ENCODE measurements around the gene SDC4.

DNA sequence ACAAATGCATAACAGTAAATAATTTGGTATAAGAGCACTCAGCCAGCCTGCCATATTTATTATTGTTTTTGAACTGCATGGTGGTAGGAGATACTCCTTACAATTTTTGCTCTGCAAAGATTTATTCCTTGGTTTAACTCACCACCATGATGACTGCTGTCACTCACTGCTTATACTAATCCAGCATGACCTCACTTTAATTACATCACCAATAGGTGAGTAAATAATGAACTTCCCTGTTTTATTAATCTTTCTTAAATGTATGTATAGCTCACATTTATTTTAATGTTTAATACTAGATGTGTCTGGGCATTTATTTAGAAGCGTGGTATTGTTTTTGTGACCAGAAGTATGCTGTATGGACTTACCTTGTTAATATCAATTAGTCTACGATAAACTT is 42.7 kb upstream of the SDC4 start:
- TF ChIP-seq, protein P1, sequence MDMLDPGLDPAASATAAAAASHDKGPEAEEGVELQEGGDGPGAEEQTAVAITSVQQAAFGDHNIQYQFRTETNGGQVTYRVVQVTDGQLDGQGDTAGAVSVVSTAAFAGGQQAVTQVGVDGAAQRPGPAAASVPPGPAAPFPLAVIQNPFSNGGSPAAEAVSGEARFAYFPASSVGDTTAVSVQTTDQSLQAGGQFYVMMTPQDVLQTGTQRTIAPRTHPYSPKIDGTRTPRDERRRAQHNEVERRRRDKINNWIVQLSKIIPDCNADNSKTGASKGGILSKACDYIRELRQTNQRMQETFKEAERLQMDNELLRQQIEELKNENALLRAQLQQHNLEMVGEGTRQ (CRISPR knock-in tag; IDR thresholded peaks at IDR 0.05), result no peak
- no peak for TF ChIP-seq NFIX (CRISPR knock-in tag; IDR thresholded peaks at IDR 0.05; ENCODE audit: low read depth)
- no peak for TF ChIP-seq SP2 (IDR thresholded peaks at IDR 0.05; ENCODE audit: extremely low read depth, low read depth, low read length, poor library complexity, severe bottlenecking)
- TF ChIP-seq EZH2 (IDR thresholded peaks at IDR 0.05; ENCODE audit: borderline replicate concordance, low read depth, low read length), result no peak
- TF ChIP-seq, protein P2, sequence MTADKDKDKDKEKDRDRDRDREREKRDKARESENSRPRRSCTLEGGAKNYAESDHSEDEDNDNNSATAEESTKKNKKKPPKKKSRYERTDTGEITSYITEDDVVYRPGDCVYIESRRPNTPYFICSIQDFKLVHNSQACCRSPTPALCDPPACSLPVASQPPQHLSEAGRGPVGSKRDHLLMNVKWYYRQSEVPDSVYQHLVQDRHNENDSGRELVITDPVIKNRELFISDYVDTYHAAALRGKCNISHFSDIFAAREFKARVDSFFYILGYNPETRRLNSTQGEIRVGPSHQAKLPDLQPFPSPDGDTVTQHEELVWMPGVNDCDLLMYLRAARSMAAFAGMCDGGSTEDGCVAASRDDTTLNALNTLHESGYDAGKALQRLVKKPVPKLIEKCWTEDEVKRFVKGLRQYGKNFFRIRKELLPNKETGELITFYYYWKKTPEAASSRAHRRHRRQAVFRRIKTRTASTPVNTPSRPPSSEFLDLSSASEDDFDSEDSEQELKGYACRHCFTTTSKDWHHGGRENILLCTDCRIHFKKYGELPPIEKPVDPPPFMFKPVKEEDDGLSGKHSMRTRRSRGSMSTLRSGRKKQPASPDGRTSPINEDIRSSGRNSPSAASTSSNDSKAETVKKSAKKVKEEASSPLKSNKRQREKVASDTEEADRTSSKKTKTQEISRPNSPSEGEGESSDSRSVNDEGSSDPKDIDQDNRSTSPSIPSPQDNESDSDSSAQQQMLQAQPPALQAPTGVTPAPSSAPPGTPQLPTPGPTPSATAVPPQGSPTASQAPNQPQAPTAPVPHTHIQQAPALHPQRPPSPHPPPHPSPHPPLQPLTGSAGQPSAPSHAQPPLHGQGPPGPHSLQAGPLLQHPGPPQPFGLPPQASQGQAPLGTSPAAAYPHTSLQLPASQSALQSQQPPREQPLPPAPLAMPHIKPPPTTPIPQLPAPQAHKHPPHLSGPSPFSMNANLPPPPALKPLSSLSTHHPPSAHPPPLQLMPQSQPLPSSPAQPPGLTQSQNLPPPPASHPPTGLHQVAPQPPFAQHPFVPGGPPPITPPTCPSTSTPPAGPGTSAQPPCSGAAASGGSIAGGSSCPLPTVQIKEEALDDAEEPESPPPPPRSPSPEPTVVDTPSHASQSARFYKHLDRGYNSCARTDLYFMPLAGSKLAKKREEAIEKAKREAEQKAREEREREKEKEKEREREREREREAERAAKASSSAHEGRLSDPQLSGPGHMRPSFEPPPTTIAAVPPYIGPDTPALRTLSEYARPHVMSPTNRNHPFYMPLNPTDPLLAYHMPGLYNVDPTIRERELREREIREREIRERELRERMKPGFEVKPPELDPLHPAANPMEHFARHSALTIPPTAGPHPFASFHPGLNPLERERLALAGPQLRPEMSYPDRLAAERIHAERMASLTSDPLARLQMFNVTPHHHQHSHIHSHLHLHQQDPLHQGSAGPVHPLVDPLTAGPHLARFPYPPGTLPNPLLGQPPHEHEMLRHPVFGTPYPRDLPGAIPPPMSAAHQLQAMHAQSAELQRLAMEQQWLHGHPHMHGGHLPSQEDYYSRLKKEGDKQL (CRISPR knock-in tag; IDR thresholded peaks at IDR 0.05; ENCODE audit: borderline replicate concordance), result no peak

Measured in K562 (cell line).